Upper lobe of right lung (tissue), 1 donor: ENCODE results near the gene HOXC4. TPM values are rescaled to one million over a fixed set of nuclear protein-coding genes. Genes with fewer than 3 reads are reported as not detected.

Experiments used
- ATAC-seq: fragments of 200-7000 bp; cut with Tn5 transposase; one replicate; pipeline ENCODE4 v1.9.1; 2020; ENCODE audit warnings: mild to moderate bottlenecking, moderate library complexity
- DNase-seq: peaks from one replicate; pipeline ENCODE4 v3.0.0-alpha.2; 2020
- H3K27ac ChIP-seq: fragments of 200-600 bp; one replicate; pipeline ENCODE4 v1.8.0; 2022
- H3K27me3 ChIP-seq: fragments of 200-600 bp; one replicate; pipeline ENCODE4 v1.8.0; 2022; ENCODE audit warnings: mild to moderate bottlenecking
- H3K36me3 ChIP-seq: fragments of 200-600 bp; one replicate; pipeline ENCODE4 v1.8.0; 2022
- H3K4me1 ChIP-seq: fragments of 200-600 bp; one replicate; pipeline ENCODE4 v1.8.0; 2022
- H3K4me3 ChIP-seq: fragments of 200-600 bp; one replicate; pipeline ENCODE4 v1.8.0; 2022; ENCODE audit warnings: mild to moderate bottlenecking
- H3K9me3 ChIP-seq: fragments of 200-600 bp; one replicate; pipeline ENCODE4 v1.8.0; 2022
- CTCF ChIP-seq: fragments of 200-600 bp; IDR thresholded peaks from one replicate; pipeline ENCODE4 v1.8.0; 2022; ENCODE audit warnings: antibody characterized with exemption
- intact Hi-C: fragments of 100-400 bp; cut with DNase I; formaldehyde crosslinking; loops from one replicate; pipeline ENCODE4 v1.11.0; 2022
- total RNA-seq: library from RNA; stranded (reverse); fragmentation: NEBNext Ultra II Directional; extraction: Animal tissue kit (Norgen Biotek cat#: 25700); gene quantifications from one replicate; pipeline ENCODE4 v1.2.1, GENCODE V29; 2021
- donor health status: DM: no; HTN: yes; CAD: no; lungs with severe emphysema.

Gene HOXC4
- total RNA-seq, 1 donor from 2014 or later, result 0.61 TPM

GRCh38 chr12:54047160-54047963 is 6.3 kb upstream of the HOXC4 start:
- TF ChIP-seq CTCF, result no peak
- Histone ChIP-seq H3K36me3 (no peaks in the 10 kb centered on the region), H3K9me3 (no peaks in the 10 kb centered on the region), H3K27me3 (peaks cover 85% of the 10 kb centered on the region), H3K4me3 (no peak overlapping the region), H3K27ac (no peak overlapping the region), H3K4me1 (no peaks in the 10 kb centered on the region)
- ATAC-seq (no peak), DNase-seq (no peak)
- intact Hi-C loops, result no loop called here

GRCh38 chr12:54047964-54048303 is 5.7 kb upstream of the HOXC4 start:
- no peak overlapping the region for H3K4me3 ChIP-seq
- ATAC-seq, result no peak
- H3K27me3 ChIP-seq, result peaks cover 85% of the 10 kb centered on the region
- no peak overlapping the region for H3K27ac ChIP-seq
- no peak for TF ChIP-seq CTCF
- H3K36me3 ChIP-seq, result no peaks in the 10 kb centered on the region
- H3K9me3 ChIP-seq, result no peaks in the 10 kb centered on the region
- DNase-seq, result no peak
- H3K4me1 ChIP-seq, result peaks cover 5% of the 10 kb centered on the region
- intact Hi-C loops, result no loop called here

GRCh38 chr12:54048406-54049093 is 5.1 kb upstream of the HOXC4 start:
- intact Hi-C loops, result no loop called here
- peaks cover 8% of the 10 kb centered on the region for H3K4me1 ChIP-seq

GRCh38 chr12:54049108-54049507 is 4.5 kb upstream of the HOXC4 start:
- no peak for TF ChIP-seq CTCF
- Histone ChIP-seq H3K27ac (no peak overlapping the region), H3K4me3 (no peak overlapping the region), H3K27me3 (peaks cover 89% of the 10 kb centered on the region), H3K4me1 (peaks cover 8% of the 10 kb centered on the region), H3K9me3 (no peaks in the 10 kb centered on the region), H3K36me3 (no peaks in the 10 kb centered on the region)
- DNase-seq (no peak), ATAC-seq (no peak)
- intact Hi-C loops, result no loop called here

More at GRCh38 chr12:54048406-54049093, 5.1 kb upstream of the HOXC4 start:
- no peaks in the 10 kb centered on the region for H3K36me3 ChIP-seq
- TF ChIP-seq CTCF, result no peak
- H3K9me3 ChIP-seq, result no peaks in the 10 kb centered on the region
- H3K4me3 ChIP-seq, result no peak overlapping the region
- no peak for ATAC-seq
- peaks cover 84% of the 10 kb centered on the region for H3K27me3 ChIP-seq
- DNase-seq, result no peak
- H3K27ac ChIP-seq, result no peak overlapping the region

DNA sequence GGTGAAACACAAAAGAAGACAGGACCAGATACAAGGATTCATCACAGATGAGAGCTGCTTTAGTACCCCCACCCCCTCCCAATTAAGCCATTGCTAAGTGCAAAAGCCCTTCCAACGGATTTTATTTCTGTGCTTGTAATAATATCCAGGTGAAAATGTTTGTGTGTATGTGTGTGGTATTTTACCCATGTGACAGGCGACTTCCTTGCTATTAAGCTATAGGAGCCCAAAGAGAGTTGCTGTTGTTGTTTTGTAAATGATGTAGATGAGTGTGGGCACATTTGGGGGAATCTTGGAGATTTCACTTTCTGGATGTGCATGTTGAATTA is 3.2 kb upstream of the HOXC4 start:
- intact Hi-C loops, result no loop called here
- Histone ChIP-seq H3K36me3 (no peaks in the 10 kb centered on the region), H3K27me3 (peaks cover 86% of the 10 kb centered on the region), H3K9me3 (no peaks in the 10 kb centered on the region), H3K27ac (no peak overlapping the region), H3K4me3 (no peak overlapping the region), H3K4me1 (peaks cover 11% of the 10 kb centered on the region)
- no peak for TF ChIP-seq CTCF
- DNase-seq, result no peak
- ATAC-seq, result no peak
